ENCODE data around the gene PRR5L. TPM values are rescaled to one million over a fixed set of nuclear protein-coding genes. Genes with fewer than 3 reads are reported as not detected.

The PRR5L gene
- total RNA-seq, 1 experiment from 2014 or later = 23.9 TPM

DNA sequence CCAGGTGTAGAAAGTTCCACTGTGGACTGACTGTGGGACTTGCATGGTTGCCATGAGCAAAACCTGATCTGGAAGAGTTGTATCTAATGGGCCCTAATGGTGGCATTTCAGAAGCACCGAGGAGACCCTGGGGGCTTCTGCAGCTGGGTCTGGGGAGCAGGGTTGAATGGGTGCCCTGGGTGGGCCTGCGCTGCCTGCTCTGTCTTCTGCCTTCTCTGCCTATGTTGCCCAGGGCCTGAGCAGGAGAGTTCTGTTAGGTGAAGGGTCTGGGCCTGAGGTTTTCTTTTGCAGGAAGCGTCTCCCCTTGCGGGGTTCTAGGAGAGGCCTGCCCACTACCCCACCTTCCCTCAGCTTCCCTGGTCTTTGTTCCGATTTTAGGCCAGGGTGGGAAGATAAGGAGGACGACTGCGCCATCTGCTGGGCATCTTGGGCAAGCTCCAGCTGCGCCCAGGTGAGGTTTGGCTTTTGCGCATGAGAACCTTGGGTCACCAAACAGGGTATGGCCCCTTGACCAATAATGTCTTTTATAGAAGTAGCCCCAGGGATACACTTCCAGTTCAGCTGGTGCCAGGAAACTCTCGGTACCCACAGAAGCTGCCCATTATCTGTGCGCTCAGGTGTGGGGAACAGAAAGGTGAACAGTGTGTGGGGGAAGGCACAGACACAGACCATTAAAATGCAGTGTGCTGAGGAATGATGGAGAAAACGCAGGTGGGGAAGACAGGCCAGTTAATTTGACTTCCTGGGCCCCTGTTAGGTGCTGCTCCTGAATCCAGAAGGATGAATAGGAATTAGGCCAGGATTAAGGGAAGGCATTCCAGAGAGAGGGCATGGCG lies 30.1 kb upstream of the PRR5L start:
- CTCF ChIA-PET = interaction anchor here (0.6 to 4.5 kb wide), 57 partner anchors 8 to 899 kb away, joined by 3 to 53 read pairs (median 4); partner anchors contain the start of genes COMMD9 and FJX1
- H3K4me3 Mint-ChIP-seq (ENCODE audit: unreplicated experiment) = no peak overlapping the region
- POLR2A ChIA-PET = interaction anchor here (0.9 to 3.4 kb wide), 4 partner anchors 444 to 650 kb away, joined by 3 to 11 read pairs (median 4); partner anchors contain the start of gene FJX1
- no peaks in the 10 kb centered on the region for H3K4me1 Mint-ChIP-seq (ENCODE audit: insufficient read depth, unreplicated experiment)
- no TSS peak for BruUV-seq (replicated peaks)
- no peaks in the 10 kb centered on the region for H3K9me3 Mint-ChIP-seq (ENCODE audit: unreplicated experiment)
- TF ChIP-seq, protein P1, sequence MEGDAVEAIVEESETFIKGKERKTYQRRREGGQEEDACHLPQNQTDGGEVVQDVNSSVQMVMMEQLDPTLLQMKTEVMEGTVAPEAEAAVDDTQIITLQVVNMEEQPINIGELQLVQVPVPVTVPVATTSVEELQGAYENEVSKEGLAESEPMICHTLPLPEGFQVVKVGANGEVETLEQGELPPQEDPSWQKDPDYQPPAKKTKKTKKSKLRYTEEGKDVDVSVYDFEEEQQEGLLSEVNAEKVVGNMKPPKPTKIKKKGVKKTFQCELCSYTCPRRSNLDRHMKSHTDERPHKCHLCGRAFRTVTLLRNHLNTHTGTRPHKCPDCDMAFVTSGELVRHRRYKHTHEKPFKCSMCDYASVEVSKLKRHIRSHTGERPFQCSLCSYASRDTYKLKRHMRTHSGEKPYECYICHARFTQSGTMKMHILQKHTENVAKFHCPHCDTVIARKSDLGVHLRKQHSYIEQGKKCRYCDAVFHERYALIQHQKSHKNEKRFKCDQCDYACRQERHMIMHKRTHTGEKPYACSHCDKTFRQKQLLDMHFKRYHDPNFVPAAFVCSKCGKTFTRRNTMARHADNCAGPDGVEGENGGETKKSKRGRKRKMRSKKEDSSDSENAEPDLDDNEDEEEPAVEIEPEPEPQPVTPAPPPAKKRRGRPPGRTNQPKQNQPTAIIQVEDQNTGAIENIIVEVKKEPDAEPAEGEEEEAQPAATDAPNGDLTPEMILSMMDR (IDR thresholded peaks at IDR 0.05; ENCODE audit: unreplicated experiment) = peak; percentile 92
- peak; percentile 68 for DNase-seq (ENCODE audit: unreplicated experiment)
- H3K27ac Mint-ChIP-seq (ENCODE audit: low read depth, unreplicated experiment) = no peak overlapping the region
- intact Hi-C loops (cut with micrococcal nuclease) = loop anchor here (1.0 to 5.0 kb wide), 6 partner anchors 116 to 802 kb away; no protein-coding TSS in a partner anchor
- peaks cover 7% of the 10 kb centered on the region for H3K36me3 Mint-ChIP-seq (ENCODE audit: insufficient read depth, unreplicated experiment)
- no peaks in the 10 kb centered on the region for H3K27me3 Mint-ChIP-seq (ENCODE audit: insufficient read depth, unreplicated experiment)

DNA sequence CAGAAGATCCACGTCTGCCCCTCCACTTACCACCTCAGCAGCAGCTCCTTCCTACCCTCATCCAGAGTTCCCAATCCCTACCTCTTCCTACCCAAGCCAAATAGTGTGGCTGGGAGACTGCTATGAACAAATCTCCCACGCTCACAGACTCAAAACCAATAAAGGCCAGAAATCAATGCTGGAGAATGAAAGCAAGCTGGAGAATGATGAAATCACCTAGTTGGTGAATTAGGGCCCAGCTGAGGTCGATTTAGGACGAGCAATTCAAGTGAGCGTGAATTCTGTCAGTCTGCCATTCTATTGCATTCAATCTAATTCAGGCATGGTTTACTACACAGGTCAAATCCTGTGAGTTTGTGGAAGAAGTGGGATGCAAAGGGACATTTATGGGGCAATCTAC lies 29.3 kb upstream of the PRR5L start:
- H3K27me3 Mint-ChIP-seq (ENCODE audit: insufficient read depth, unreplicated experiment) = no peaks in the 10 kb centered on the region
- TF ChIP-seq, protein P1 (IDR thresholded peaks at IDR 0.05; ENCODE audit: unreplicated experiment) = no peak
- no peak overlapping the region for H3K4me3 Mint-ChIP-seq (ENCODE audit: unreplicated experiment)
- no peak for DNase-seq (ENCODE audit: unreplicated experiment)
- ChIA-PET POLR2A (interaction anchor here (0.6 to 3.4 kb wide), 3 partner anchors 13 to 648 kb away, joined by 3 to 11 read pairs (median 4); partner anchors contain the start of gene FJX1), CTCF (interaction anchor here (0.6 to 4.5 kb wide), 39 partner anchors 7 to 900 kb away, joined by 3 to 53 read pairs (median 4); partner anchors contain the start of genes COMMD9 and FJX1)
- H3K36me3 Mint-ChIP-seq (ENCODE audit: insufficient read depth, unreplicated experiment) = peaks cover 14% of the 10 kb centered on the region
- no peaks in the 10 kb centered on the region for H3K4me1 Mint-ChIP-seq (ENCODE audit: insufficient read depth, unreplicated experiment)
- no TSS peak for BruUV-seq (replicated peaks)
- no peak overlapping the region for H3K27ac Mint-ChIP-seq (ENCODE audit: low read depth, unreplicated experiment)
- intact Hi-C loops (cut with micrococcal nuclease) = loop anchor here (1.0 to 5.0 kb wide), 6 partner anchors 116 to 802 kb away; no protein-coding TSS in a partner anchor
- no peaks in the 10 kb centered on the region for H3K9me3 Mint-ChIP-seq (ENCODE audit: unreplicated experiment)

DNA sequence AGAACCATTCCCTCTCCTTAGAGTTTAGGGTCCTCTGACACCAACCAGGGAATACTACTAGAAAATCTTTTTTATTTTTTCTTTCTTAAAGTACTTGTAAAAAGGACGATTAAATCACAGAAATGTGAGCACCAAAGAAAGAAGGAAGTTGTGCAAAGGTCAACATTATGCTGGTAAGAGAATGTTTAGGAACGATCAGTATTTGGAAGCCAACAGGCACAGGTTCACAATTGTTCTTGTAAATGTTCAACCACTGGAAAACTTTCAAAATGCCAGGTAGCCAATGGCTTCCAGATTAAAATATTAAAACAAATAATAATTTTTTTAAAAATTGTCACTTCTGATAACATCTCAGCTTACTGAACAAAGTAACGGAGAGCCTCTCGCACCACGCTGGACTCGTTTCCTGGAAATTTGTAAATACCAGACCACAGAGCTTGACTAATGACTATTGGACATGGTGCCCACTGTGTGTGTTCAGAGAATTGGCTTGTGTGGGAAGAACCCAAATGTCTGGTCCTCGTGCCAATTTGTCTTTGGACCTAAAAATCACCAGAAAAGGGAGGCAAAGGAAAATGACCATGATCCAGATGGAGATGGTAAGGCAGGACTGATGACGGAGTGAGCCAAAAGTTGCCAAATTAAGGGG lies 27.6 kb upstream of the PRR5L start:
- no peaks in the 10 kb centered on the region for H3K27me3 Mint-ChIP-seq (ENCODE audit: insufficient read depth, unreplicated experiment)
- DNase-seq (ENCODE audit: unreplicated experiment) = no peak
- ChIA-PET CTCF (interaction anchor here (0.9 to 4.5 kb wide), 8 partner anchors 19 to 649 kb away, joined by 3 to 53 read pairs (median 12); partner anchors contain the start of gene FJX1), POLR2A (interaction anchor here (3.4 kb wide), 1 partner anchor 650 kb away, joined by 11 read pairs; the partner anchor contains the start of gene FJX1)
- H3K27ac Mint-ChIP-seq (ENCODE audit: low read depth, unreplicated experiment) = no peak overlapping the region
- H3K9me3 Mint-ChIP-seq (ENCODE audit: unreplicated experiment) = no peaks in the 10 kb centered on the region
- H3K4me1 Mint-ChIP-seq (ENCODE audit: insufficient read depth, unreplicated experiment) = no peaks in the 10 kb centered on the region
- intact Hi-C loops (cut with micrococcal nuclease) = loop anchor here (5.0 kb wide), 1 partner anchor 781 kb away; no protein-coding TSS in a partner anchor
- no peak overlapping the region for H3K4me3 Mint-ChIP-seq (ENCODE audit: unreplicated experiment)
- peaks cover 23% of the 10 kb centered on the region for H3K36me3 Mint-ChIP-seq (ENCODE audit: insufficient read depth, unreplicated experiment)
- TF ChIP-seq, protein P1 (IDR thresholded peaks at IDR 0.05; ENCODE audit: unreplicated experiment) = no peak
- no TSS peak for BruUV-seq (replicated peaks)

Data from MCF 10A (cell line).